ENCODE data around the gene TMEM184A.

Gene TMEM184A

GRCh38 chr7:1550005-1550845 is 5.8 kb downstream of the TMEM184A start:
- DNase-seq: no peak

- no peak for DNase-seq
Measured at GRCh38 chr7:1549357-1550004, 6.5 kb downstream of the TMEM184A start.

- no peak for DNase-seq
Measured at GRCh38 chr7:1548944-1549343, 7.1 kb downstream of the TMEM184A start.

GRCh38 chr7:1548438-1548831 is 7.6 kb downstream of the TMEM184A start:
- DNase-seq: no peak

- DNase-seq: no peak
Measured at GRCh38 chr7:1547777-1548437, 8.1 kb downstream of the TMEM184A start.

- DNase-seq: no peak
Measured at GRCh38 chr7:1546909-1547776, 8.9 kb downstream of the TMEM184A start.

GRCh38 chr7:1546274-1546908 is 9.6 kb downstream of the TMEM184A start:
- DNase-seq: no peak

GRCh38 chr7:1545417-1546246 is 10.4 kb downstream of the TMEM184A start:
- DNase-seq: no peak

GRCh38 chr7:1544896-1545416 is 11.0 kb downstream of the TMEM184A start:
- DNase-seq: no peak

- no peak for DNase-seq
Measured at GRCh38 chr7:1544178-1544895, 11.7 kb downstream of the TMEM184A start.

GRCh38 chr7:1543826-1544177 is 12.2 kb downstream of the TMEM184A start:
- DNase-seq: no peak

- DNase-seq: no peak
Measured at GRCh38 chr7:1542841-1543747, 12.9 kb downstream of the TMEM184A start.

- no peak for DNase-seq
Measured at GRCh38 chr7:1542329-1542728, 13.7 kb downstream of the TMEM184A start.

- DNase-seq: no peak
Measured at GRCh38 chr7:1541431-1542162, 14.4 kb downstream of the TMEM184A start.

GRCh38 chr7:1540776-1541271 is 15.2 kb downstream of the TMEM184A start:
- no peak for DNase-seq

- DNase-seq: no peak
Measured at GRCh38 chr7:1539882-1540775, 15.9 kb downstream of the TMEM184A start.

GRCh38 chr7:1539181-1539881 is 16.7 kb downstream of the TMEM184A start:
- no peak for DNase-seq

Data from stimulated activated CD4-positive, alpha-beta T cell treated with anti-CD3 and anti-CD28 coated beads, Interleukin-1b, Interleukin-23, amount 100 ng/mL, for 48 hours (primary cell).